ENCODE results near the gene HERC2.

DNA sequence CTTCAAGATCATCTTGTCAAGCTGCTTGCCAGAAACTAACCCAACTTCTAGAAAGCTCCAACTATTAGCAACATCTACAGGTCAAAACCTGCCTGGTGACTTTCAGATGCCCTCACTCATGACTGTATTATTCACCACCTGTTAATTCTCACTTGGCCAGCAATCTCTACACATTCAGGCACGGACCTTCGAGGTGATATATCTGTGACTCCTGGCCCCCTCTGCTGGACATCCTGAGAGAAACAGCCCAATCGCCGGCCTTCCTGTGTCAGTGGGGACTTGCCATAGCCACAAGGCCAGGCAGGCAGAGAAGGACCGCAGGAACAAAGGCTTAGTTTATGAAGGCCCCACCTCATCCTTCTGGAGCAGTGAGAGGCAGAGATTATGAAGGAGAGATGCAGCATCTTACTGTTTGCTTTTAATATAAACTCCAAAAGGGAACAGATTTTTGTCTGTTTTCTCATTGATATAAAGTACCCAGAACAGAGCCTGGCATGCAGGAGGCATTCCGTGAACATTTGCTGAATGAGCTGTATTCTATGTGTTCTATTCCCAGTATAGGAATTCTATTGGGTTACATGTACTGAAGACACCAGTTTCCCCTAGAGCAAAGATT lies 198.5 kb downstream of the HERC2 start:
- TF ChIP-seq, protein P1, sequence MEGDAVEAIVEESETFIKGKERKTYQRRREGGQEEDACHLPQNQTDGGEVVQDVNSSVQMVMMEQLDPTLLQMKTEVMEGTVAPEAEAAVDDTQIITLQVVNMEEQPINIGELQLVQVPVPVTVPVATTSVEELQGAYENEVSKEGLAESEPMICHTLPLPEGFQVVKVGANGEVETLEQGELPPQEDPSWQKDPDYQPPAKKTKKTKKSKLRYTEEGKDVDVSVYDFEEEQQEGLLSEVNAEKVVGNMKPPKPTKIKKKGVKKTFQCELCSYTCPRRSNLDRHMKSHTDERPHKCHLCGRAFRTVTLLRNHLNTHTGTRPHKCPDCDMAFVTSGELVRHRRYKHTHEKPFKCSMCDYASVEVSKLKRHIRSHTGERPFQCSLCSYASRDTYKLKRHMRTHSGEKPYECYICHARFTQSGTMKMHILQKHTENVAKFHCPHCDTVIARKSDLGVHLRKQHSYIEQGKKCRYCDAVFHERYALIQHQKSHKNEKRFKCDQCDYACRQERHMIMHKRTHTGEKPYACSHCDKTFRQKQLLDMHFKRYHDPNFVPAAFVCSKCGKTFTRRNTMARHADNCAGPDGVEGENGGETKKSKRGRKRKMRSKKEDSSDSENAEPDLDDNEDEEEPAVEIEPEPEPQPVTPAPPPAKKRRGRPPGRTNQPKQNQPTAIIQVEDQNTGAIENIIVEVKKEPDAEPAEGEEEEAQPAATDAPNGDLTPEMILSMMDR (IDR thresholded peaks at IDR 0.05; ENCODE audit: low read length) = peak; percentile 69
- no peak for TF ChIP-seq EZH2 (IDR thresholded peaks at IDR 0.05; ENCODE audit: borderline replicate concordance, low read length)

All from OCI-LY1 (cell line).